Renal cortex interstitium (tissue), 11 donors: ENCODE data around the gene LAMA5. TPM values are rescaled to one million over a fixed set of nuclear protein-coding genes. Genes with fewer than 3 reads are reported as not detected.

Experiments
- DNase-seq, 11 donors: peaks; one replicate each; pipeline ENCODE4 v3.0.0-alpha.2; 2013; ENCODE audit warnings: low read depth in 9 of 11, low spot score in 4 of 11; ENCODE audit errors: extremely low read depth in 1 of 11
- polyA plus RNA-seq, 3 donors: library from polyadenylated mRNA; unstranded; fragments of 120-200 nt; gene quantifications; one replicate each; pipeline ENCODE4 v1.2.1, GENCODE V29; 2013; ENCODE audit not compliant: insufficient read length in 3 of 3

The LAMA5 gene
- polyA plus RNA-seq, 3 donors: 101 to 184 (median 167) TPM

DNA sequence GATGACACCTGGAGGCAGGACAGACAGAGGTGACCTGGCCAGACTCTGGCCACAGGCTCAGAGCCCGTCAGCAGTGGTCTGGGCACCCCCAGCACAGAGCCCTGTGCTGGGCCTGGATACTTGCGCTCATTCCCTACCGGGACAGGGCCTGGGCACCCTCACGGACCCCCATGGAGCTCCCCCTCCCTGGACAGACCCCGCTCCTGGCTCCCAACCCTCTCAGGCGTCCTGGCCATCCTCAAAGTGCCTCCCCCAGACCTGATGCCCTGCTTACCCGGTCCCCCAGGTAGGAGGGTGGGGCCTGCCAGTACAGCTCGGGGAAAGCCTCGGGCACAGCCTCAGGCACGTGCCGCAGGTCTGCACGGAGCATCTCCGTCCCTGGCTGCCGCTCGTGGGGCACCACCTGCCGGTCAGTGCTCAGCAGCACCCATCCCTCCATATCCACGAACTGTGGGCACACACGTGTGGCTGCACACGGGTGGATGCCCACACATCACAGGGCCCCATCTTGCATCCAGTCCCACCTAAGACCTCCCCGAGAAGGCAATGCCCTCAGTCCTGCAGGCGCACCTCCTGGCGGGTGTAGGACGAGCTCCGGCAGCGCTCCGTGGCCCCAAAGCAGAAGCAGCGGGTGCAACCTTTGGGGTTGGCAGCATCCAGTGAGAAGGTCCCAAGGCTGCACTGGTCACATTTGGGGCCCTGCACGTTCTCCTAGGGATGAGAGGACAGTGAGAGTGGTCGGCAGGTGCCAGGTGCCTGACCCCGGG is 40.0 kb downstream of the LAMA5 start:
- DNase-seq: no peak

DNA sequence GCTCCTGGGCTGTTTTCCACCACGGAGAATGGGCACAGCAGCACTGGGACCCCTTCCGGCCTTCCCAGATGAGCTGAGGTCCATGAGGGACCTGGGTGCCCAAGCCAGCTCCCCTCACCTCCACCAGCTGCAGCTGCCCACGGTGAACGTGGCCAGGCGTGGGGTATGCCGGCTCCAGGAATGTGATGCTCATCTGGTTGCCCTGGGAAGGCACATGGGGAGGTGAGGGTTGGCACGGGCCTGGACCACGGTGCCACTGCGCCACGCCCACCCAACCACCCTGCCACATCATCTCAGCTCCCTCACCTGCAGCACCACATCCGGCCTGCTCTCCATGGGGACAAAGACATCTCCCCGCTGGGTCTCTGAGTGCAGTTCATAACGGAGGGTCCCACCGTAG is 40.6 kb downstream of the LAMA5 start:
- no peak for DNase-seq

- no peak for DNase-seq
Measured at GRCh38 chr20:62325172-62325905, 41.8 kb downstream of the LAMA5 start.

GRCh38 chr20:62323980-62324906 is 42.9 kb downstream of the LAMA5 start:
- no peak for DNase-seq

DNA sequence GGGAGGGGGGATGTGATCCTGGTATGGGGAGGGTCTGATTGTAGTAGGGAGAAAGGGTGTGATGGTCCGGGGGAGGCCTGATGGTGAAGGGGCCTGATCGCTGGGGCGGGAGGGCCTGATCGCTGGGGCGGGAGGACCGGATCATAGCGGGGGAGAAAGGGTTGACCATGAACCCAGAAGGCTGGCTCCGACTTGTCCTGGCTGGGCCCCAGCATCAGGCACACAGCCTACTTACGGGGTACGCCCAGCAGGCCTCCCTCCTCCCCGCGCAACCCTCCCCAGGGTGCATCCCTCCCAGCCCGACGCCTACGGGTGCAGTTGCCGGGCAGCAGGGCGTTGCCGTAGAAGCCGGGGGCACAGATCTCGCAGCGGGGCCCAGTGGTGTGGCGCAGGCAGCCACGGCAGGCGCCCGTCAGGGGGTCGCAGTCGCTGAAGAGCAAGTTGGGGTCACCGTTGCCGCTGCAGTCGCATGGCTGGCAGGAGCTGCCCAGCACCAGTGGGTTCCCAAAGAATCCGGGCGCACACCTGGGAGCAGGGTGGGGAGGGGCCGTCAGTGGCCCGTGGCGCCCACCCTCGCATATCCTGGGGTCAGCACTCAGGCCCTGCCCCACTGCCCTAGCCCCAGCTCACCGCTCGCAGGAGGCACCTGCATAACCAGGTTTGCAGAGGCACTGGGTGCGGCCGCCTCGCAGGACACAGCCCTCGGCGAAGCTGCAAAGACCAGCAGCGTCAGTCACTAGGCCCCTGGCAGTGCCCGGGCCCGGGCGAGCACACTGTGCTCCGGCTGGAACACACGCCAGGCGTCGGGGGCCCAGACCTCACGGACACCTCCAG is 43.7 kb downstream of the LAMA5 start:
- no peak for DNase-seq

- no peak for DNase-seq
Measured at GRCh38 chr20:62322492-62323041, 44.5 kb downstream of the LAMA5 start.

GRCh38 chr20:62321975-62322374 is 45.1 kb downstream of the LAMA5 start:
- no peak for DNase-seq

DNA sequence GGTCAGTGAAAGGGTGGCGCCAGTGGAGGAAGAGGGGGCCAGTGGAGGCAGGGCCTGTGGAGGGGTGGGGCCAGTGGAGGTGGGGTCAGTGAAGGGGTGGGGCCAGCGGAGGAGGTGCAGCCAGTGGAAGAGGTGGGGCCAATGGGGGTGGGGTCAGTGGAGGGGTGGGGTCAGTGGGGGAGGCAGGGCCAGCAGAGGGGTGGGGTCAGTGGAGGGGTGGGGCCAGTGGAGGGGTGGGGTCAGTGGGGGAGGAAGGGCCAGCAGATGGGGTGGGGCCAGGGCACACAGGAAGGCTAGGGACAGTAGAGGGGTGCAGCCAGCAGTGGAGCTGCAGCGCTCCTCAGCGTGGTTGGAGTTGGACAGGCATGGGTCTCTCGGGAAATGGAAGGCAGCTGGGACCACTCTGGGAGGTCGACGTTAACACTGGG is 45.6 kb downstream of the LAMA5 start:
- no peak for DNase-seq

DNA sequence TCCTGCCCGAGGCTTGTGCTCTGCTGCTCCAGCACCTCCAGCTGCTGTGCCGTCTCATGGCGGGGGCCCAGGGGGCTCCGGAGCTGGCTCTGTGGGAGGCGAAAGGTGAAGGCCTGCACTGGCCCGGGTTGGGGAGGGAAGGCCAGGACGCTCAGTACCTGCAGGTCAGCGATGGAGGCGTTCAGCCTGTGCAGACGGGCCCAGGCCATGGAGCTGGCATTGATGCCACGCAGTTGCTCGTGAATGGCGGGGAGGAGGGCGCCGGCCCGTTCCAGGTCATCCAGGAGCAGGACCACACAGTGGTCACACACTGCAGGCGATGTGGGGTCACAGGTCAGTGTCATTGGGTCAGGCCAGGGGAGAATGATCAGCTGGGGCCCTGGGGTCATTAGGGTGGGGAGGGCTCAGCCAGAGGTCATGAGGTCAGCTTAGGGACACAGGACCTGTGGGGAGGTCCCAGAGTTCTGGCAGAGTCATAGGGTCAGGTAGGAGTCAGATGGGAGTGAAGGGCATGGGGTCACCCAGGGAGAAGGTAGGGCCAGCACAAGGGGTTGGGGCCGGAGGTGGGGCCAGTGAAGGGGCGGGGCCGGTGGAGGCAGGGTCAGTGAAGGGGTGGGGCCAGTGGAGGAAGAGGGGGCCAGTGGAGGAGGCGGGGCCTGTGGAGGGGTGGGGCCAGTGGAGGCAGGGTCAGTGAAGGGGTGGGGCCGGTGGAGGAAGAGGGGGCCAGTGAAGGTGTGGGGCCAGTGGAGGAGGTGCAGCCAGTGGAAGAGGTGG is 46.3 kb downstream of the LAMA5 start:
- no peak for DNase-seq

DNA sequence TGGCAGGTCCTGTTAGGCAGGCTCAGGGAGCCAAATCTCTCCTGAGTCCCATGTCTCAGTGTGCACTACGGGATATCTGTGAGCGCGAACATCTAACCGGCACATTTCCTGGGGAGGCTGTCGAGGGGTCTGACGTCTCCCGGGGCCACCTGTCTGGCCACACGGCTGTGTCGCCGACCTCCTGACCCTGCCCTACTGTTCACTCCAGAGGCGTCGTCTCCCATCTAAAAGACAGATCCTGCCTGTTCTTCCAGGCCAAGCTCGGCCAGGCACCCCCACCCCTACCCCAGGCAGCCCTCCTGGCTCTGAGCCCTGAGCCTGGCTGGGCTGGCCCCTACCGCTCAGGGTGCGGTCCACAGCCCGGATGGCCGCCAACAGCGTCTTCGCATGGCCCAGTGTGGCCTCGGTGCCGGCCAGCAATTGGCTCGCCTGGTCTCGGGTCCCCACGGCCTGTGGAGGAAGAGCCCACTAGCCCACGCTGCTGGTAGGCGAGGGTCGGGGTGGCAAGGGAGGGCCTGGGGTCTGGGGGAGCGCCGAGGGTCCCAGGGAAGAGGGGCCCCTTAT is 47.7 kb downstream of the LAMA5 start:
- DNase-seq: no peak

GRCh38 chr20:62318400-62319345 is 48.4 kb downstream of the LAMA5 start:
- DNase-seq: no peak

GRCh38 chr20:62317167-62317655 is 49.9 kb downstream of the LAMA5 start:
- no peak for DNase-seq

DNA sequence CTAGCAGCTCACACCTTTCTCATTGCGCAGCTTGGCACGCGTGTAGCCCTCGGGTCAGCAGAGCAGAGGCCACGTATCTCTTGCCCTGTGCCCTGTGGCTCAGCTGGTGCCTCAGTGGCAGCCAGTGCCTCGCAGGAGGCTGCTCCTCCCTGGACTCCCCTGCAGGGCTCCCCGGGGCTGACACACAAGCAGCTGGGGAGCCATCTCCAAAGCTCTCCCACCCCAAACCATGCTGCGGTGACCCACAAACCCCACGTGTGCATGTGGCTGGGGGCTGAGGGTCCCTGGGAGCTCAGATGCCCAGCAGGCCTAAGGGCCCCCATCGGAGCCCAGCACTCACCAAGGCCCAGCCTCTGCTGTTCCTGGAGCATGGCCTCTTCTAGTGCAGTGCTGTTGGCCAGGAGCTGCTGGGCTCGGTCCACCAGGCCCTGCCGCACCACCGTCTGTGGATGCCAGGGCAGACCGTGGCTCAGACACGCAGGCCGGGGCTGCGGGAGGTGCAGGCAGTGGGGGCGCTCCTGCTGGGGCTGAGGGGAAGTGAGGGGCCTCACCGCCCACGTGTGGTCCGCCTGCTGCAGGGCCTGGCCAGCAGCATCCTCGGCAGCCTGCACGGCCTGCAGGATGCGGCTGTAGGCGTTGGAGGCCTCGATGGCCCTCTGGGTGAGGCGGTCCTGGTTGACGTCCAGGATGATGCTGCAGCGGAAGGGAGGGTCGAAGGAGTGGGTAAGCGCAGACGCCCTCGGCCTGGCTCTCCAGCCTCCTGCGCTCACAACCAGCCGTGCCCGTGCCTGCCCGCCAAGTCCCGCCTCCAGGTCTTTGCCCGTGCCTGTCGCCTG is 50.6 kb downstream of the LAMA5 start:
- DNase-seq: no peak

DNA sequence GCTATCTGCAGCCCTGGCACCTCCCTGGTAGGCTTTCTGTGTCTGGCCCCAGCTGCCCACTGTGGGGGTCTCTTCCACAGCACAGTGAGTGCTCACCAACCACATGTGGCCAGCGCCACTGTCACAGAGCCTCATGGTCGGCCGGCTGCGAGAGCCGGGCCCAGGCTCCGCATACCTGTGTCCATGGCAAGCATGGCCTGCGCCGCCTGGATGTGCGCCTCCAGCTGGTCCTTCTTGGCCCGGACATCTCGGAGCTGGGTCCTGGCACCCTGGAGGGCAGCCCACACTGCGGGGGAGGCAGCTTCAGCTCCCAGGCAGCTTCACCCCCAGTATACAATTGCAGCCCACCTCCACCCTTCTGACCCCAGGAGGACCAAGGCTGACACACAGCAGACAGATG is 51.3 kb downstream of the LAMA5 start:
- DNase-seq: no peak

DNA sequence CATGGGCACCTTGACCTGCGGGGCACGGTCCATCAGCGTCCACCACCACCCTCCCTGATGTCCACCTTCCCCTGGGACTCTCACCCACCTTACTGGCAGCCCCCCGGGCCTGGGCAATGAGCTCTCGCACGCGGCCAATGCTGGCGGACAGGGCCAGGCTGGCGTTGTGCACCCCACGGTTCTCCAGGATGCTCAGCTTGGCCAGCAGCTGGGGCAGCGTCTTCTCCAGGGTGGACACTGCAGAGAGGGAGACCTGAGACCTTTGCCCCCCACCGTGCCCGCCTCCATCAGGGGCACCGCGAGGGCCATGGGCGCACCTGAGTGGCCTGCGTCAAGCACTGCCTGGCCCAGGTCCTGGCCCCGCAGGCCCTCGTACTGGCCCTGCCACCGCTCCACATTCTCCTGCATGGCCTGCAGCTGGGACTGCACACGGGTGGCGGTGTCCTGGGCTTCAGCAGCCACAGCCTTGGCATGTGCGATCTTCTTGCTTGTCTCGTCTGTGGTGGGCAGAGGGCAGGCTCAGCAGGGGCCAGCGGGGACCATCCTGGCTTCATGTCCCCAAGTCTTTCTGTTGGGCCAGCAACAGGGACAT is 52.3 kb downstream of the LAMA5 start:
- DNase-seq: no peak
